ENCODE results near the gene IPO11.

- TF ChIP-seq EZH2 (IDR thresholded peaks at IDR 0.05; ENCODE audit: low read depth, unreplicated experiment) (no peak), CREB1 (CRISPR knock-in tag; IDR thresholded peaks at IDR 0.05; ENCODE audit: low read depth) (no peak), CTCF (conservative IDR thresholded peaks at IDR 0.05; ENCODE audit: low read depth in 2 of 2) (no peak), EZH2phosphoT487 (IDR thresholded peaks at IDR 0.05; ENCODE audit: unreplicated experiment) (no peak), POLR2AphosphoS5 (IDR thresholded peaks at IDR 0.05; ENCODE audit: low read depth) (no peak), ZNF114 (CRISPR knock-in tag; IDR thresholded peaks at IDR 0.05) (no peak), REST (IDR thresholded peaks at IDR 0.05; ENCODE audit: unreplicated experiment) (no peak), NANOG (IDR thresholded peaks at IDR 0.05; ENCODE audit: borderline replicate concordance) (no peak), JUNB (IDR thresholded peaks at IDR 0.05; ENCODE audit: unreplicated experiment) (no peak), ZNF331 (CRISPR knock-in tag; IDR thresholded peaks at IDR 0.05; ENCODE audit: low read depth) (no peak)
Observed at GRCh38 chr5:62671479-62671878, 258.9 kb downstream of the IPO11 start.

Measured in GM23338 (cell line).